Esophagus muscularis mucosa (tissue), 4 donors: Measurements from ENCODE around the gene TTL.

Experiments
- CTCF ChIP-seq, 3 experiments: fragments of 200-600 bp in 2 of 3; fragments of 450-650 bp in 1 of 3; sonication (generic) in 2 of 3; IDR thresholded peaks; one replicate each; pipeline ENCODE4 v1.5.1; 2017 to 2019; ENCODE audit warnings: antibody characterized with exemption in 3 of 3, mild to moderate bottlenecking in 2 of 3, moderate library complexity in 1 of 3
- EP300 ChIP-seq: sonication (generic); formaldehyde crosslinking; IDR thresholded peaks from one replicate; pipeline ENCODE4 v1.6.1; 2017; ENCODE audit warnings: antibody characterized with exemption
- POLR2A ChIP-seq: fragments of 450-650 bp; IDR thresholded peaks from one replicate; pipeline ENCODE4 v1.6.1; 2017; ENCODE audit warnings: antibody characterized with exemption, moderate library complexity, mild to moderate bottlenecking, low read depth
- POLR2AphosphoS5 ChIP-seq, 2 donors: sonication (generic); formaldehyde crosslinking; IDR thresholded peaks; one replicate each; pipeline ENCODE4 v1.6.1; 2017; ENCODE audit warnings: antibody characterized with exemption in 2 of 2

- TF ChIP-seq CTCF (IDR thresholded peaks at IDR 0.05) (no peak), POLR2A (no peak), POLR2AphosphoS5 (IDR thresholded peaks at IDR 0.05) (no peak), EP300 (no peak)
Observed at GRCh38 chr2:112451317-112451716, 30.6 kb upstream of the TTL start.
